Mesenchymal stem cell (in vitro differentiated cells and primary cell): ENCODE results near the gene SLC41A3.

Experiments used
- DNase-seq: peaks from one replicate; pipeline ENCODE4 v3.0.0-alpha.2; 2013
- H2AFZ ChIP-seq: one replicate; pipeline ENCODE4 v1.6.1; 2013; ENCODE audit warnings: low read depth, mild to moderate bottlenecking, control low read depth, inconsistent platforms, low read length, moderate library complexity
- H2AK5ac ChIP-seq: 2 replicates; pipeline ENCODE4 v1.6.1; 2013; ENCODE audit warnings: low read length, moderate library complexity, mild to moderate bottlenecking, inconsistent platforms; ENCODE audit not compliant: severe bottlenecking
- H2BK120ac ChIP-seq: one replicate; pipeline ENCODE4 v1.6.1; 2013; ENCODE audit warnings: low read depth, mild to moderate bottlenecking, inconsistent platforms, low read length, moderate library complexity
- H2BK12ac ChIP-seq, 2 experiments: one replicate each; pipeline ENCODE4 v1.6.1; 2013; ENCODE audit warnings: inconsistent platforms in 2 of 2, low read length in 2 of 2, mild to moderate bottlenecking in 2 of 2, moderate library complexity in 2 of 2, control low read depth in 1 of 2
- H2BK15ac ChIP-seq: one replicate; pipeline ENCODE4 v1.6.1; 2013; ENCODE audit warnings: mild to moderate bottlenecking, low read depth, inconsistent platforms; ENCODE audit not compliant: poor library complexity, severe bottlenecking
- H2BK5ac ChIP-seq: 2 replicates; pipeline ENCODE4 v1.6.1; 2013; ENCODE audit warnings: low read depth, mild to moderate bottlenecking, low read length, control low read depth, inconsistent platforms; ENCODE audit not compliant: poor library complexity, severe bottlenecking
- H3K14ac ChIP-seq, 2 experiments: one replicate each; pipeline ENCODE4 v1.6.1; 2013; ENCODE audit warnings: inconsistent platforms in 2 of 2, low read length in 2 of 2, control low read depth in 1 of 2, mild to moderate bottlenecking in 1 of 2, moderate library complexity in 1 of 2
- H3K18ac ChIP-seq, 2 experiments: one replicate each; pipeline ENCODE4 v1.6.1; 2013; ENCODE audit warnings: inconsistent platforms in 2 of 2, low read length in 2 of 2, control low read depth in 1 of 2, low read depth in 1 of 2, mild to moderate bottlenecking in 1 of 2
- H3K23ac ChIP-seq, 2 experiments: one replicate each; pipeline ENCODE4 v1.6.1; 2013; ENCODE audit warnings: inconsistent platforms in 2 of 2, low read length in 2 of 2, mild to moderate bottlenecking in 2 of 2, moderate library complexity in 2 of 2, control low read depth in 1 of 2
- H3K27ac ChIP-seq: 2 replicates; pipeline ENCODE4 v1.5.1; 2013; ENCODE audit warnings: mild to moderate bottlenecking, moderate library complexity, low read length, control low read depth, inconsistent platforms; ENCODE audit not compliant: poor library complexity, severe bottlenecking
- H3K27me3 ChIP-seq, 2 experiments: 2 replicates each; pipeline versions ENCODE4 v1.6.1 to v1.7.0; 2013; ENCODE audit warnings: low read length in 2 of 2, mild to moderate bottlenecking in 2 of 2, moderate library complexity in 2 of 2, control low read depth in 1 of 2, inconsistent platforms in 1 of 2; ENCODE audit not compliant: control insufficient read depth in 1 of 2, insufficient read depth in 1 of 2
- H3K36me3 ChIP-seq, 2 experiments: 2 replicates each; pipeline versions ENCODE4 v1.6.1 to v1.7.0; 2013; ENCODE audit warnings: low read length in 2 of 2, control low read depth in 1 of 2, inconsistent platforms in 1 of 2, low read depth in 1 of 2, mild to moderate bottlenecking in 1 of 2; ENCODE audit not compliant: insufficient read depth in 2 of 2, control insufficient read depth in 1 of 2
- H3K4ac ChIP-seq, 2 experiments: one replicate each; pipeline ENCODE4 v1.6.1; 2013; ENCODE audit warnings: inconsistent platforms in 2 of 2, low read length in 2 of 2, mild to moderate bottlenecking in 2 of 2, moderate library complexity in 2 of 2, control low read depth in 1 of 2, low read depth in 1 of 2
- H3K4me1 ChIP-seq: 2 replicates; pipeline ENCODE4 v1.6.1; 2013; ENCODE audit warnings: low read depth, low read length, control low read depth; ENCODE audit not compliant: control insufficient read depth, insufficient read depth
- H3K4me2 ChIP-seq: 2 replicates; pipeline ENCODE4 v1.6.1; 2013; ENCODE audit warnings: low read length, mild to moderate bottlenecking, inconsistent platforms; ENCODE audit not compliant: poor library complexity, severe bottlenecking
- H3K4me3 ChIP-seq, 2 experiments: 2 replicates each; pipeline versions ENCODE4 v1.5.1 to v1.7.0; 2013; ENCODE audit warnings: low read length in 2 of 2, mild to moderate bottlenecking in 2 of 2, control low read depth in 1 of 2, low read depth in 1 of 2; ENCODE audit not compliant: insufficient read depth in 1 of 2
- H3K79me1 ChIP-seq: replicated peaks from 2 replicates; pipeline ENCODE4 v1.6.1; 2013; ENCODE audit warnings: mild to moderate bottlenecking, control low read depth, low read length, inconsistent platforms; ENCODE audit not compliant: poor library complexity, severe bottlenecking
- H3K9ac ChIP-seq: 2 replicates; pipeline ENCODE4 v1.7.0; 2013; ENCODE audit warnings: mild to moderate bottlenecking, low read length, moderate library complexity
- H3K9me3 ChIP-seq: 2 replicates; pipeline ENCODE4 v1.7.0; 2013; ENCODE audit warnings: mild to moderate bottlenecking, low read length; ENCODE audit not compliant: control insufficient read depth
- H4K8ac ChIP-seq: one replicate; pipeline ENCODE4 v1.6.1; 2013; ENCODE audit warnings: inconsistent platforms, mild to moderate bottlenecking, low read length, moderate library complexity
- H4K91ac ChIP-seq: one replicate; pipeline ENCODE4 v1.6.1; 2013; ENCODE audit warnings: mild to moderate bottlenecking, low read length, inconsistent platforms
- WGBS: methylation state at CpG from one replicate; pipeline ENCODE4 v1.1.7; 2013; ENCODE audit warnings: mixed read lengths; 5-methylcytosine and 5-hydroxymethylcytosine counted together

Gene SLC41A3

DNA sequence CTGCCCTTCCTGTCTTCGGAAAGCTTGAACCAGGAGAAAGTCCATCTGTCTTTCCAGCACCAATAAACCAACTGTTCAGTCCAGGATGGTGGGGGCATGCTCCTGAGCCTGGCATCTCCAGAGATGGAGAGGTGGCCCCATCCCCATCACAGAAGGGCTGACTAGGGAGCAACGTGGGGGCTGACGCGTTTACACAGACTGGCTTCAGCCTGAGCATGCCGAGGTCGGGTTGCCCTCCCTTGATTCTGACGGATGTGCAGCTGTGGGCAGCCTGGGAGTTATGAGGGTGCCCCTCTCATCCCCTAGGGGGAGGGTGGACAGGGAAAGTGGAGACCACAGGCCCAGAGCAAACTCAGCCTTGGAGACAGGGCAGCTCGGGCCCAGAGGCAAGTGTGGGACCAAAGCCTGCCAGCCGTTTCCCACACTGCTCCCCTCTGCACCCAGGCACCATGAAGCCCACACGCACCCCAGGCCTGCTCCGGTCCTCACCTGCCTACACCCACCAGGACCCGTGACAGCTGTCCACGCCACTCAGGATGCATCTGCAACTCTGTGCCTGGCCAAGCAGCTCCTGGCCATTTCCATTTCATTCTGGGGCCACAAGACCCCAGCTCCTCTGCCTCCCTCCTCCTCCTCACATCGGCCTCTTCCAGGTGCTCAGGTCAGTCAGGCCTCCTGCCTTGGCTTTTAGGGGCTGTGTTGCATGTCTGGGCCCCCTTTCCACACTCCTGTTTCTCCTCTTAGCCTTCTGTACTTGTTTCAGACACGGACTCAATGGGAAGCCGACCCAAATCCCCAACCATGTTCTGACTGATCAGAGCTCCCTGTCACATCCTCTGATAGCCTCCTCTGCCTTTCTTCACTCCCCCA lies 48.2 kb upstream of the SLC41A3 start:
- no peak overlapping the region for H3K4me2 ChIP-seq
- peaks cover 2% of the 10 kb centered on the region for H3K4me1 ChIP-seq
- no peak overlapping the region for H2AK5ac ChIP-seq
- no peaks in the 10 kb centered on the region for H3K79me1 ChIP-seq
- H3K4ac ChIP-seq = no peak overlapping the region
- no peak overlapping the region for H2BK12ac ChIP-seq
- H3K27me3 ChIP-seq = peaks cover 27 to 76% of the 10 kb centered on the region in 2 experiments
- no peak overlapping the region for H2BK120ac ChIP-seq
- H4K91ac ChIP-seq = no peak overlapping the region
- H2BK5ac ChIP-seq = no peak overlapping the region
- H3K27ac ChIP-seq = no peak overlapping the region
- no peaks in the 10 kb centered on the region for H3K36me3 ChIP-seq
- H3K23ac ChIP-seq = no peak overlapping the region
- H2BK15ac ChIP-seq = no peak overlapping the region
- no peak overlapping the region for H3K9ac ChIP-seq
- H2AFZ ChIP-seq = no peak overlapping the region
- H3K18ac ChIP-seq = no peak overlapping the region
- H3K4me3 ChIP-seq = no peak overlapping the region
- no peak overlapping the region for H4K8ac ChIP-seq
- 79% methylated on average over 16 of the region's 16 CpGs for WGBS
- no peak for DNase-seq
- H3K9me3 ChIP-seq = no peaks in the 10 kb centered on the region
- H3K14ac ChIP-seq = no peak overlapping the region

DNA sequence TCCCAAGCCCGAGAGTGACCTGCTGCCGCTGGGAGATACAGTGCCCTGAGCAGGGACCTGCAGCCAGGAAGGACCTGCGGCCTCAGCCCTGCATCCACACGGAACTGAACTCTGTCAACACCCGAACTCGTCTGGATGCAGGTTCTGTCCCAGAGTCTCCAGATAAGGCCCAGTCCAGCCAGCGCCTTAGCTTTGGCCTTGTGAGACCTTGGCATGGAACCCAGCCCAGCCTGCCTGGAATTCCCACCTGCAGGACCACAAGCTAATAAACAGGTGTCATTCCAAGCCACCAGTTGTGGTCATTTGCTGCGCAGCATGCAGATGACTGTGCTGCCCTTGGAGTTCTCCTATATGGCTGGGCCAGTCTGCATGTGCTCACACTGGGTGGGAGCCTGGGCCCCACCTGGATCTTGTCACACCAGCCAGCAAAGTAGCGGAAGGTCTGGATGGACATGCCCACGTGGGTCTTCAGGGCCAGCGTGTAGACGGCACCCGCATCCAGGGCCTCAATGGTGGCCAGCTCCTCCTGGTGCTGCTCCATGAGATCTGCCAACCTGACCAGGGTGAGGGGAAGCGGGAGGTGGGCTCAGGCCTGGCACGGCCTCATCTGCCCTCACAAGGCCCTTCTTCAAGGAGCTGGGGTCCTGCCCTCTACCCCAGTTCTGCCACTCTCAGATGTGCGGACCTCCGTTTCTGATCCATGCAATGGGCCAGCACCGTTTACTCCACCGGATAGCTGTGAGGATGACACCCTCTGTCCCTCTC lies 47.2 kb upstream of the SLC41A3 start:
- H3K14ac ChIP-seq = no peak overlapping the region
- no peak overlapping the region for H2BK15ac ChIP-seq
- no peak overlapping the region for H2BK5ac ChIP-seq
- peaks cover 28 to 76% of the 10 kb centered on the region in 2 experiments for H3K27me3 ChIP-seq
- no peak overlapping the region for H2BK120ac ChIP-seq
- no peak overlapping the region for H3K9ac ChIP-seq
- H3K18ac ChIP-seq = no peak overlapping the region
- no peak overlapping the region for H3K4me3 ChIP-seq
- no peak for DNase-seq
- no peaks in the 10 kb centered on the region for H3K36me3 ChIP-seq
- 84% methylated on average over 19 of the region's 19 CpGs for WGBS
- no peak overlapping the region for H2AK5ac ChIP-seq
- H3K4me1 ChIP-seq = peaks cover 2% of the 10 kb centered on the region
- no peak overlapping the region for H3K4ac ChIP-seq
- H3K27ac ChIP-seq = no peak overlapping the region
- H3K9me3 ChIP-seq = no peaks in the 10 kb centered on the region
- H3K79me1 ChIP-seq = no peaks in the 10 kb centered on the region
- no peak overlapping the region for H2BK12ac ChIP-seq
- H3K23ac ChIP-seq = no peak overlapping the region
- no peak overlapping the region for H2AFZ ChIP-seq
- H4K8ac ChIP-seq = no peak overlapping the region
- no peak overlapping the region for H3K4me2 ChIP-seq
- no peak overlapping the region for H4K91ac ChIP-seq

DNA sequence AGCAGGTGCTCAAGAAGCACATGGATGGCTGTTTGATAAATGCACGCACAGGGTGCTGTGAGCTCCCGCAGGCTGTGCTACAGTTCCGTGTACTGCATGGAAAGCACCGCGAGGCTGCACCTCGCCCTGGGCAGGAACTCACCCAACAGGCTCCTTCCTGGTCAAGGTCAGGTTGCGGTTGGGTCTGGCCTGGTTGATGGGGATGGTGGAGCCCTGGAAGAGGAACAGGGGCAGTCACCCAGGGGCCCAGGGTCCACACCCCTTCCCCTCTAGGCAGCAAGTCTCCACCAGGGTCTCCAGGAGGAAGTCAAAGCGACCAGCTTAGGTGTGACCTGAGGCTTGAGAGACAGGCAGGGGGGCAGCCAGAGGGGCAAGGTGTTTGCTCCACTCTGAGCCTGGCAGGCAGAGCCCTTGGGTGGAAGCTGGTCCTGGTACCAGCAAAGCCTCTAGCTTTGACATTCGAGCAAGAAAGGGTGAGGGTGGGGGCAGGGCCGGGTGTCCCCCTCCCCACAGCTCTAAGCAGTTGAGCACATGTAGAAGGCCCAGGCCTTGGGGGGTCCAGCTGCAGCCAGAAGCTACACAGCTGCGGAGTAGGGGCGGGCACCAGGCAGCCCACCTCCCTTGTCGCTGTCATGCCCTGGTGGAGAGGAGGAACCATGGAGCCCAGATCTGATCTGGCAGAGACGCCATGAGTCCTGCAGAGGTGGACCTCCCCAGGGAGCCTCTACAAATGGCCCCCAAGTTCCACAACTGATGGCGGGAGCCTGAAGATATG lies 46.3 kb upstream of the SLC41A3 start:
- Histone ChIP-seq H3K4me3 (no peak overlapping the region), H3K36me3 (no peaks in the 10 kb centered on the region), H2BK120ac (no peak overlapping the region), H3K4me1 (peaks cover 2% of the 10 kb centered on the region), H2BK12ac (no peak overlapping the region), H3K27ac (no peak overlapping the region), H2AK5ac (no peak overlapping the region), H3K79me1 (no peaks in the 10 kb centered on the region), H3K9me3 (no peaks in the 10 kb centered on the region), H4K91ac (no peak overlapping the region), H3K27me3 (peaks cover 33 to 77% of the 10 kb centered on the region in 2 experiments), H2BK15ac (no peak overlapping the region), H2BK5ac (no peak overlapping the region), H3K9ac (no peak overlapping the region), H2AFZ (no peak overlapping the region), H3K14ac (no peak overlapping the region), H3K4ac (no peak overlapping the region), H3K23ac (no peak overlapping the region), H3K18ac (no peak overlapping the region), H4K8ac (no peak overlapping the region), H3K4me2 (no peak overlapping the region)
- no peak for DNase-seq
- WGBS = 80% methylated on average over 15 of the region's 15 CpGs
